ENCODE data around the gene ST3GAL5.

The ST3GAL5 gene

DNA sequence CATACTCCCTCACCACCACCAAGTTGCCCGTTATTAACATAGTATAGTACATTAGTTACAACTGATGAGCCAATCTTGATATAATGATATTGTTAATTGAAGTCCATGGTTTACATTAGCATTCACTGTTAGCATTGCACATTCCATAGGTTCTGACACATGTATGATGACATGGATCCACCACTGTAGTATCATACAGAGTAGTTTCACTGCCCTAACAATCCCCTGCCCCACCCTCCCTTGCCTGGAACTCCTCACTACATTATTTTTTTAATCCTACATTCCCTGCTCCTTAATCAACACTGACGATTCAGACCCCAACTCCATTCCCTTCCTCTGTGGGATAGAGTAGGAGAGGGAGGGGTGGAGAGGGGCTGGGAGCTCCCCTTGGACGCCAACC, 20.2 kb upstream of the ST3GAL5 start:
- FAIRE-seq: no peak
- TF ChIP-seq TAF1 (IDR thresholded peaks at IDR 0.05; ENCODE audit: low read depth, low read length) (no peak), POLR2AphosphoS5 (IDR thresholded peaks at IDR 0.05; ENCODE audit: low read depth, low read length) (no peak), PAX5 (IDR thresholded peaks at IDR 0.05; ENCODE audit: insufficient read depth, low read length, severe bottlenecking) (no peak), POU2F2 (IDR thresholded peaks at IDR 0.05; ENCODE audit: low read depth, low read length) (no peak), POLR2A (IDR thresholded peaks at IDR 0.05; ENCODE audit: low read depth, low read length) (no peak), SPI1 (IDR thresholded peaks at IDR 0.05; ENCODE audit: low read depth, low read length) (no peak)
- no peak for DNase-seq (ENCODE audit: insufficient read length, low spot score)

DNA sequence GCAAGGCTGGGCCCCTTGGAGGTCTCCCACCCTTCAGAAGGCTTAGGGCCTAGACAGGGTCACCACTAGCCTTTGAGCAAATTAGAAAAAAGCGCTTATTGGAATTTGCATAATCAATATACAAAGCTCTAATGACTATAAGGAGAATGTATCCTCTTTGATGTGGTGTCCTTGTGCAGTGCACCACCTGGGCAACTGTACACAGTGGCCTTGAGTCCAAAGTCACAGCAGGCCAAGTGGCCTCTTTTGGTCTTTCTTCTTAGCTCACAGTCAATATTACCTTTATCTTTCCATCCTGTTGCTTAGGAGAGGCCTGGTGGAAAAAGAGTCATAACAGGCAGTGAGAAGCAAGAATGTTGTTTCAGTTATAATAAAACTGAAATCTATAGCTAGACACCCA, 19.7 kb upstream of the ST3GAL5 start:
- FAIRE-seq (no peak), DNase-seq (ENCODE audit: insufficient read length, low spot score) (no peak)
- no peak for TF ChIP-seq POLR2AphosphoS5 (IDR thresholded peaks at IDR 0.05; ENCODE audit: low read depth, low read length)
- TF ChIP-seq PAX5 (IDR thresholded peaks at IDR 0.05; ENCODE audit: insufficient read depth, low read length, severe bottlenecking): no peak
- TF ChIP-seq POLR2A (IDR thresholded peaks at IDR 0.05; ENCODE audit: low read depth, low read length): no peak
- no peak for TF ChIP-seq SPI1 (IDR thresholded peaks at IDR 0.05; ENCODE audit: low read depth, low read length)
- TF ChIP-seq POU2F2 (IDR thresholded peaks at IDR 0.05; ENCODE audit: low read depth, low read length): no peak
- no peak for TF ChIP-seq TAF1 (IDR thresholded peaks at IDR 0.05; ENCODE audit: low read depth, low read length)

DNA sequence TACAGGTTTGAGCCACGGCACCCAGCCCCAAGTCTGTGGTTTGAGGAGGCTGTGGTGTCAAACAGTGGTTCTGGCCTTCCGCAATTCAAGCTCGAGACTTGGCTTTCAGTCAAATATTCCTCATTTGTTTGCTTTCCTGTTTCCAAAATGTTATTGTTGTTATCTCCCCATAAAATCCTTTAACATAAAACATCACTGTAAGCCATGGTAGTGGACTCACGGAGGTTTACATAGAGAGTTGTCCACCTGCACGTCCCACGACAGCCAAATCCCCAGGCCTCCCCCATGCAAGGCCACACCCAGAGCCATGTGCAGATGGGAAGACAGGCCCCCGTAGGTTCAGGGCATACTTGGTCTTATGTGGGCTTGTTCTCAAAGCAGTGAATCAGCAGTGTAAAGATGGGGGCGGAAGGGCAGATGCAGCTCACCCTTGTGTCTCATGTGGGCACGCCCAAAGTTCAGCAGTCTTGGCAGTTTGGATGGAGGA, 18.9 kb upstream of the ST3GAL5 start:
- no peak for TF ChIP-seq SPI1 (IDR thresholded peaks at IDR 0.05; ENCODE audit: low read depth, low read length)
- TF ChIP-seq PAX5 (IDR thresholded peaks at IDR 0.05; ENCODE audit: insufficient read depth, low read length, severe bottlenecking): no peak
- DNase-seq (ENCODE audit: insufficient read length, low spot score) (no peak), FAIRE-seq (no peak)

DNA sequence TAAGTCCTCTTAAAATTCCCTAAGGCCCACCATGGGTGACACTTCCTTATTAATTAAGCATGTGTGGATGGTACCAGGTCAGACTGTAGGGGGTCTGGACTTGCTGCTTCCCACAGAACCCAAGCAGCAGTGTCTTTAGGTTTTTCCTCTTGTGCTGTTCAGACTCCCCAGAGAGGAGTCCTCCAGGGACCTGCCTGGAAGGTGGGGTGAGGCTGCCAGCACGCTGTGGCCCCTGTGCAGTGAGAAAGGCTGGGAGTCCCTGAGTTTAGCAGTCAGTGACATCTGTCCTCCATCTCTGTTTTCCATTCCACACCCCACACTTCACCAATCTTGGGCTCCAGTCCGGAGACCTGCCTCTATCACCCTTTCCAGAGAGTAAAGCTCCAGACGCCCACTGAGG, 18.0 kb upstream of the ST3GAL5 start:
- FAIRE-seq: no peak
- DNase-seq (ENCODE audit: insufficient read length, low spot score): no peak
- TF ChIP-seq PAX5 (IDR thresholded peaks at IDR 0.05; ENCODE audit: insufficient read depth, low read length, severe bottlenecking) (no peak), POLR2AphosphoS5 (IDR thresholded peaks at IDR 0.05; ENCODE audit: low read depth, low read length) (no peak), POLR2A (IDR thresholded peaks at IDR 0.05; ENCODE audit: low read depth, low read length) (no peak), SPI1 (IDR thresholded peaks at IDR 0.05; ENCODE audit: low read depth, low read length) (no peak), TAF1 (IDR thresholded peaks at IDR 0.05; ENCODE audit: low read depth, low read length) (no peak), POU2F2 (IDR thresholded peaks at IDR 0.05; ENCODE audit: low read depth, low read length) (no peak)

DNA sequence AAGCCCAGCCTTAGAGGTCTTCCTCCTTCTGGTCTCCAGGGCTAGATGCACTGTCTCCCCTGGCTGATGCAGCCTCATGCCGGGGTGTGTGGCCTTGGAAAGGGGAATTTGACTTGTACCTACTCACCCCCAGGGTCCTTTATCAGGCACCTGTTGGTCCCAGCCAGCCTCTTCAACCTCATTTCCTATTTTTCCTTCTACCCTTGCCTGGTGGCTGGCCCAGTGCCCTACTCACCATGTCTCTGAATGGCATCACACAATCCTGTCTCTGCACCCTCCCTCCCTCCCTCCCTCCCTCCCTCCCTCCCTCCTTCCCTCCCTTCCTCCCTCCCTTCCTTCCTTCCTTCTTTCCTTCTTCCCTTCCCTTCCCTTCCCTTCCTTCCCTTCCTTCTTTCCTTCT, 17.1 kb upstream of the ST3GAL5 start:
- no peak for DNase-seq (ENCODE audit: insufficient read length, low spot score)
- TF ChIP-seq POLR2AphosphoS5 (IDR thresholded peaks at IDR 0.05; ENCODE audit: low read depth, low read length) (no peak), POU2F2 (IDR thresholded peaks at IDR 0.05; ENCODE audit: low read depth, low read length) (no peak), SPI1 (IDR thresholded peaks at IDR 0.05; ENCODE audit: low read depth, low read length) (no peak), PAX5 (IDR thresholded peaks at IDR 0.05; ENCODE audit: insufficient read depth, low read length, severe bottlenecking) (no peak)
- no peak for FAIRE-seq

DNA sequence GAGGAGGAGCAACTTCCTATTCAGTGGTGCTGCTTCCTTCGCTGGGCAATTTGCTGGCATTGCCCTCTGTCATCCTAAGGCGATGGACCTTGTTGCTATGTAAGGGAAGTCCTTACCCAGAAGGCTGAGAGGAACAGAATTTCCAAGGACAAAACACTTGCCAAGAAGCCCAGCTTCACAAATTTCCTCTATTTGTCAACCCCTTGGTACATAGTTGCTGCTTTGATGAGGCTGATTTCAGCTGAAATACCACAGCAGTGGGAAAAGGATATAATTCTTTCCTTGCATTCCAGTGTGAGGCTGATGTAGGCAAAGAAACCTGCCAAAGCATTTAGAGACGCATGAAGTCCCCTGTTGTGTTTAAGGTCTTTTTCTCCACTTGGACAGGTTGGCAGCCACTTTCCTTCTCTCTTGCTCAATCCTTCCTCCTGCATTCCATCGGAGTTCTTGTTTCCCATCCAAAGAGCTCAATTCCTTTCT, 16.4 kb upstream of the ST3GAL5 start:
- TF ChIP-seq SPI1 (IDR thresholded peaks at IDR 0.05; ENCODE audit: low read depth, low read length): no peak
- no peak for TF ChIP-seq POLR2AphosphoS5 (IDR thresholded peaks at IDR 0.05; ENCODE audit: low read depth, low read length)
- no peak for TF ChIP-seq TAF1 (IDR thresholded peaks at IDR 0.05; ENCODE audit: low read depth, low read length)
- TF ChIP-seq PAX5 (IDR thresholded peaks at IDR 0.05; ENCODE audit: insufficient read depth, low read length, severe bottlenecking): no peak
- TF ChIP-seq POU2F2 (IDR thresholded peaks at IDR 0.05; ENCODE audit: low read depth, low read length): no peak
- TF ChIP-seq POLR2A (IDR thresholded peaks at IDR 0.05; ENCODE audit: low read depth, low read length): no peak
- DNase-seq (ENCODE audit: insufficient read length, low spot score) (no peak), FAIRE-seq (no peak)

DNA sequence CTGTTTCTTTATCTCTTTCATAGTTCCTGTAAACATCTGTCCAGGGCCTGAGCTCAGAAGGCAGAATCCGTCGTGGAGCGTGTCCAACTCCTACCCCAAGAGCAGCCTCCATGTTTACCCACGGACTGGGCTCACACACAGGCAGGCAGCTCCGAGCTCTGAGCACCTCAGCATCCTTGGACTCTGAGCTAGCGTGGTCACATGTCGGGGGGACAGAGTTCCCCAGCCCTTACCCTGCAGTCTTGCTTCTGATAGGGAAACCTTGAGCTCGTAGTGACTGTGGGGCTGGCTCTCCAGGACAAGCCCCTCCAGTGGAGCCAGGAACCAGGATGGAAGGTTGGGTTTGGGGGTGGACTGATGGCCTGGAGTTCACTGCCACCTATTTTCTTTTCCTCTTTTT, 15.1 kb upstream of the ST3GAL5 start:
- DNase-seq (ENCODE audit: insufficient read length, low spot score): no peak
- FAIRE-seq: no peak
- TF ChIP-seq POLR2AphosphoS5 (IDR thresholded peaks at IDR 0.05; ENCODE audit: low read depth, low read length): no peak
- no peak for TF ChIP-seq PAX5 (IDR thresholded peaks at IDR 0.05; ENCODE audit: insufficient read depth, low read length, severe bottlenecking)
- no peak for TF ChIP-seq POU2F2 (IDR thresholded peaks at IDR 0.05; ENCODE audit: low read depth, low read length)
- TF ChIP-seq TAF1 (IDR thresholded peaks at IDR 0.05; ENCODE audit: low read depth, low read length): no peak
- TF ChIP-seq SPI1 (IDR thresholded peaks at IDR 0.05; ENCODE audit: low read depth, low read length): no peak
- no peak for TF ChIP-seq POLR2A (IDR thresholded peaks at IDR 0.05; ENCODE audit: low read depth, low read length)

DNA sequence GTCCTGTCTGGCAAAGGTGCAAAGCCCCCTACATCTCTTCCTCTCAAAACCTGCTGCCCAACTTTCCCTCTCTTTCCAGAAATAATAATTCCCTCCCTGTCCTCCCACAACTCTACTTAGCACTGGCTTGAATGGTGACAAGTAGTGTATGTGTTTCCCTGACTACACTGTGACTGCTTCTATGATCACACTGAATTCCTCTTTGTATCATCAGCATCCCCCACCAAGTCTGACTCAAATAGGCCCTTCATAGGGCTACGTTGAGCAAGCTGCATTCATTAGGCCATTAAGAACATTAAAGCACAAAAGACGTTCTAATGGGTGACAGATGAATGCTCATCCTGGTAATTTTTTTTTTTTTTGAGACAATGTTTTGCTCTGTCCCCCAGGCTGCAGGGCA, 13.7 kb upstream of the ST3GAL5 start:
- FAIRE-seq (no peak), DNase-seq (ENCODE audit: insufficient read length, low spot score) (no peak)
- TF ChIP-seq SPI1 (IDR thresholded peaks at IDR 0.05; ENCODE audit: low read depth, low read length): no peak
- TF ChIP-seq TAF1 (IDR thresholded peaks at IDR 0.05; ENCODE audit: low read depth, low read length): no peak

DNA sequence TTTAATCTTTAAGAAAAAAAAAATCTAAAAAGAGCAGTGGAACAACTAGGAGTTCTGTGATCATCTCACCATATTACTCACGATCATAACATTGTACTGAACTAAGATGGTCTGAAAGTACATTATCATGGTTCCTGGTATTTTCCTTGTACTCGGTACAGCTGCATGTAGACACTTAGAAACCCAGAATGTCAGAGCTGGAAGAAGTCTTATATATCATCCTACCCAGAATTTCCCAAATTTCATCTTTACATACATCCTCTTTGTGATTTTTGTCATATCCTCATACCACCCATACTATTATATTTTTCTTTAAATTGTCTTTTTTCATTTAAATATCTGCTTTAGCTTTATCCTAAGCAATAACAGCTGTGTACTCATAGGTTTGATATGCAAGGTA, 12.4 kb upstream of the ST3GAL5 start:
- no peak for TF ChIP-seq TAF1 (IDR thresholded peaks at IDR 0.05; ENCODE audit: low read depth, low read length)
- no peak for TF ChIP-seq POLR2A (IDR thresholded peaks at IDR 0.05; ENCODE audit: low read depth, low read length)
- no peak for TF ChIP-seq SPI1 (IDR thresholded peaks at IDR 0.05; ENCODE audit: low read depth, low read length)
- no peak for TF ChIP-seq POLR2AphosphoS5 (IDR thresholded peaks at IDR 0.05; ENCODE audit: low read depth, low read length)
- no peak for TF ChIP-seq POU2F2 (IDR thresholded peaks at IDR 0.05; ENCODE audit: low read depth, low read length)
- TF ChIP-seq PAX5 (IDR thresholded peaks at IDR 0.05; ENCODE audit: insufficient read depth, low read length, severe bottlenecking): no peak
- DNase-seq (ENCODE audit: insufficient read length, low spot score): no peak
- no peak for FAIRE-seq

DNA sequence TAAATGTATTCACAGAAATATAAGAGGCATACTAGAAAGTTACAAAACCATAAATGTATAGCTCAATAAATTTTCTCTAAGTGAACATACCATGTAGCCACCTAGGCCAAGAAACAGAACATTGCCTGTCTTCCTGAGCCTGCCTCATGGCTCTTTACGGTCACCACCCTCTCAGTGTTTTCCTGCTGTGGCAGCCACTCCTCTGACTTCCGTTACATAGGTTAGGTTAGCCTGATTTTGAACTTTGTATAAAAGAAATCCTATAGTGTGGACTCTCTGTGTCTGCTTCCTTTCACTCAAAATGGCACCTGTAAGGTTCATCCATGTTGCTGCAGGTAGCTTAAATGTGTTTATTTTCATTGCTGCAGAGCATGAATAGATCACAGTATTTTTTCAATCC, 11.6 kb upstream of the ST3GAL5 start:
- FAIRE-seq (no peak), DNase-seq (ENCODE audit: insufficient read length, low spot score) (no peak)
- TF ChIP-seq TAF1 (IDR thresholded peaks at IDR 0.05; ENCODE audit: low read depth, low read length): no peak
- TF ChIP-seq POU2F2 (IDR thresholded peaks at IDR 0.05; ENCODE audit: low read depth, low read length): no peak
- TF ChIP-seq POLR2A (IDR thresholded peaks at IDR 0.05; ENCODE audit: low read depth, low read length): no peak
- TF ChIP-seq POLR2AphosphoS5 (IDR thresholded peaks at IDR 0.05; ENCODE audit: low read depth, low read length): no peak
- no peak for TF ChIP-seq SPI1 (IDR thresholded peaks at IDR 0.05; ENCODE audit: low read depth, low read length)
- no peak for TF ChIP-seq PAX5 (IDR thresholded peaks at IDR 0.05; ENCODE audit: insufficient read depth, low read length, severe bottlenecking)
